GM18502 (cell line): Measurements from ENCODE around the gene CEBPG.

ENCODE experiments used
- ATAC-seq: cut with Tn5 transposase; IDR thresholded peaks from one replicate; pipeline ENCODE4 v1.9.1; 2021; ENCODE audit warnings: mild to moderate bottlenecking; ENCODE audit not compliant: unreplicated experiment, poor library complexity

The CEBPG gene

GRCh38 chr19:33403221-33403972, 29.9 kb downstream of the CEBPG start:
- ATAC-seq, result no peak

DNA sequence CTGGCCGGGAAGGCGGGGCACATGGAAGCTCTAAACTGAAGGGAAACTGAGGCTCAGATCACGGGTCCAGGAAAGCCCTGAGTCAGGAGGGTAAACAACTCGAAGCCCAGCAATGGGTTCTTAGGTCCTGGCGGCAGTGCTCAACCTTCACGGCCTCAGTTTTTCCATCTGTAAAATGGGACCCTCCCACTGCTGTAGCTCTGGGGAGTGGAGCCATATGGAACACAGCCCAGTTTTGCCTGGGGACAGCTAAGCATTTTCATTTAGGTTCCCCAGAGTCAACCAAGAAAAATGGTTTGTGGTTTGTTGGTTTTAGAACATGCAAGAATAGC, 30.4 kb downstream of the CEBPG start:
- ATAC-seq, result no peak

GRCh38 chr19:33404506-33405253, 31.2 kb downstream of the CEBPG start:
- ATAC-seq, result no peak

DNA sequence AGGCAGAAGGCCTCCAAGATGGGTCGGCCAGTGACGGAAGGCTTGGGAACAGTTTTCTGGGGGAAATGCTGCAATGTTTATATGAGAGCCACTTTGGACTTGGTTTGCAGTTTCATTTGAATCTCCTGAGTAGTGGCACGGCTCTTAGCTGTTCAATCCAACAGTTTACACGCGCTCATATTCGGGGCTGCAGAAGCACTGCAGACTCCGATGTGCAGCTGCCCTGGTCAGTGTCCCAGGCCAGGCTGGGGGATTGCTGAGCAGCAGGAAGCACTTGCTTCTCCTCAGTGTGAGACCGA, 31.7 kb downstream of the CEBPG start:
- no peak for ATAC-seq

- no peak for ATAC-seq
Measured at GRCh38 chr19:33405553-33406461, 32.3 kb downstream of the CEBPG start.

GRCh38 chr19:33406521-33407139, 33.1 kb downstream of the CEBPG start:
- ATAC-seq, result no peak

- ATAC-seq, result no peak
Measured at GRCh38 chr19:33407140-33407551, 33.6 kb downstream of the CEBPG start.

DNA sequence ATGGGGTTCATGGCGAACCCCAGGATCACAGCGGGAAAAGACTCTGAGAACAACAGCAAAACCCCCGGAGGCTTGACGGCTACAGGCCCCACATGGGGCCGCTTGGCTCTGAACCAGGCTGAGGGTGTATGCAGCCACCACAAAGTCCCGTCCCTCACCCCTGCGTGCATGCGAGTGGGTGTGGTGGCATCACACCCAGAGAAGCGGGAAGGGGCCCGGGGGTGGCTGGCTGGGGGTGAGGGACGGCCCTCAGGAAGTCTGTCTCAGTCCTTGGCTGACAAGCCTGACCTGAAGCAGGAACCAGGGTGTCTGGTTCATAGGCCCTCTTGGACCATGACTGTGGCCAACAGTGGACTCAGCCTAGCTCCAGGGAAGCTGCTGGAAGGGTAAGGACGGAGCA, 34.2 kb downstream of the CEBPG start:
- no peak for ATAC-seq

- ATAC-seq, result no peak
Measured at GRCh38 chr19:33408116-33408515, 34.6 kb downstream of the CEBPG start.

- no peak for ATAC-seq
Measured at GRCh38 chr19:33408538-33409434, 35.3 kb downstream of the CEBPG start.

- ATAC-seq, result no peak
Measured at GRCh38 chr19:33409906-33410685, 36.6 kb downstream of the CEBPG start.

- no peak for ATAC-seq
Measured at GRCh38 chr19:33410915-33411401, 37.4 kb downstream of the CEBPG start.

GRCh38 chr19:33411621-33412180, 38.2 kb downstream of the CEBPG start:
- ATAC-seq, result no peak

- ATAC-seq, result no peak
Measured at GRCh38 chr19:33412601-33413425, 39.3 kb downstream of the CEBPG start.

- ATAC-seq, result no peak
Measured at GRCh38 chr19:33413426-33413725, 39.9 kb downstream of the CEBPG start.

- no peak for ATAC-seq
Measured at GRCh38 chr19:33413868-33414666, 40.6 kb downstream of the CEBPG start.
